K562 (cell line): Measurements from ENCODE around the gene ZMIZ1. TPM values are rescaled to one million over a fixed set of nuclear protein-coding genes. Genes with fewer than 3 reads are reported as not detected.

Source experiments
- CBFA2T2 ChIP-seq: fragments of 450-650 bp; conservative IDR thresholded peaks from 2 replicates; pipeline ENCODE4 v1.6.1; 2017; ENCODE audit warnings: mild to moderate bottlenecking
- CBX3 ChIP-seq, 2 experiments: IDR thresholded peaks; 1 replicate in 1 of 2; 2 replicates in 1 of 2; pipeline ENCODE4 v1.6.1; 2012; ENCODE audit warnings: inconsistent platforms in 2 of 2, low read length in 2 of 2, borderline replicate concordance in 1 of 2, control low read depth in 1 of 2
- DIDO1 ChIP-seq: fragments of 450-650 bp; IDR thresholded peaks from 2 replicates; pipeline ENCODE4 v1.6.1; 2016; ENCODE audit warnings: low read depth, missing biosample characterization, missing genetic modification characterization
- E2F4 ChIP-seq: sonication (generic); formaldehyde crosslinking; IDR thresholded peaks from 2 replicates; pipeline ENCODE4 v1.8.0; 2022; ENCODE audit warnings: mild to moderate bottlenecking, low read depth, missing genetic modification reagents
- FOSL1 ChIP-seq: fragments of 200-800 bp; sonication (Bioruptor generic); conservative IDR thresholded peaks from 2 replicates; pipeline ENCODE4 v1.6.1; 2016; ENCODE audit warnings: missing genetic modification characterization, missing compliant biosample characterization
- JUND ChIP-seq, 2 experiments: IDR thresholded peaks; 2 replicates in 1 of 2; 3 replicates in 1 of 2; pipeline ENCODE4 v1.6.1; 2011; ENCODE audit warnings: borderline replicate concordance in 2 of 2, low read depth in 2 of 2, low read length in 2 of 2, improper control_type of control experiment in 1 of 2, missing biosample characterization in 1 of 2, missing genetic modification characterization in 1 of 2, missing genetic modification reagents in 1 of 2
- RBBP5 ChIP-seq: fragments of 200-600 bp; sonication (generic); IDR thresholded peaks from 2 replicates; pipeline ENCODE4 v1.6.1; 2012; ENCODE audit warnings: borderline replicate concordance, mild to moderate bottlenecking, low read length, control low read depth, inconsistent platforms; ENCODE audit not compliant: insufficient read depth, poor library complexity, severe bottlenecking
- ZBTB11 ChIP-seq, 3 experiments: fragments of 200-800 bp in 1 of 3; fragments of 250-450 bp in 1 of 3; fragments of 450-650 bp in 1 of 3; sonication (Bioruptor Pico) in 1 of 3; sonication (Bioruptor generic) in 1 of 3; formaldehyde crosslinking in 1 of 3; IDR thresholded peaks; 2 replicates each; pipeline versions ENCODE4 v1.6.1 to v1.8.0; 2016 to 2022; ENCODE audit warnings: mild to moderate bottlenecking in 2 of 3, missing genetic modification characterization in 2 of 3, missing compliant biosample characterization in 1 of 3, moderate library complexity in 1 of 3
- ZFP91 ChIP-seq: sonication (generic); formaldehyde crosslinking; IDR thresholded peaks from 2 replicates; pipeline ENCODE4 v1.8.0; 2022; ENCODE audit warnings: mild to moderate bottlenecking, missing genetic modification reagents
- ZFX ChIP-seq: sonication (generic); formaldehyde crosslinking; IDR thresholded peaks from 2 replicates; pipeline ENCODE4 v1.8.0; 2022; ENCODE audit warnings: mild to moderate bottlenecking, missing genetic modification reagents, moderate library complexity
- ZNF277 ChIP-seq: fragments of 250-450 bp; sonication (Bioruptor Pico); IDR thresholded peaks from 2 replicates; pipeline ENCODE4 v1.8.0; 2022; ENCODE audit warnings: inconsistent platforms, mild to moderate bottlenecking, moderate library complexity, borderline replicate concordance
- polyA plus RNA-seq, 8 experiments: library from polyadenylated mRNA; depleted of rRNA in 4 of 8; stranded (reverse) in 5 of 8; unstranded in 3 of 8; fragments of >200 nt; fragmentation: Nextera tagmentation in 2 of 8; fragmentation: Illumina TruSeq in 1 of 8; extraction: Ambion mirVana in 2 of 8; extraction: Trizol in 1 of 8; gene quantifications; 2 replicates each; pipeline versions ENCODE4 v1.2.1 to v1.2.3, GENCODE V29; 2011 to 2014; ENCODE audit warnings: inconsistent platforms in 1 of 8, missing spikeins in 1 of 8
- total RNA-seq, 7 experiments: library from RNA; depleted of rRNA in 6 of 7; stranded (reverse); fragments of >200 nt in 6 of 7; fragmentation: Illumina TruSeq in 2 of 7; extraction: Trizol in 2 of 7; gene quantifications; 2 replicates each; pipeline versions ENCODE4 v1.2.1 to v1.2.3, GENCODE V29; 2011 to 2021; ENCODE audit warnings: low replicate concordance in 1 of 7

Gene ZMIZ1
- total and polyA plus RNA-seq, 9 of the 15 experiments (the other 6 are each of a cell fraction or from before 2014, with no cell fraction given), result 1.0 to 37.3 (median 4.3) TPM

- TF ChIP-seq CBFA2T2, result peak; percentile 72
- TF ChIP-seq E2F4 (CRISPR knock-in tag), result no peak
- no peak for TF ChIP-seq CBX3 (IDR thresholded peaks at IDR 0.05; ENCODE audit: borderline replicate concordance in 1 of 2, low read length in 2 of 2)
- peak; percentile 9 for TF ChIP-seq RBBP5
- no peak for TF ChIP-seq ZNF277 (CRISPR knock-in tag)
- no peak for TF ChIP-seq ZBTB11 (CRISPR knock-in tag; IDR thresholded peaks at IDR 0.05)
- TF ChIP-seq ZFP91 (CRISPR knock-in tag), result no peak
- peak; percentile 60; the same call in 1 of the 2 replicates for TF ChIP-seq JUND (IDR thresholded peaks at IDR 0.05; ENCODE audit: borderline replicate concordance, low read depth, low read length)
- no peak for TF ChIP-seq JUND (tag; IDR thresholded peaks at IDR 0.05; ENCODE audit: borderline replicate concordance, low read depth, low read length)
- no peak for TF ChIP-seq DIDO1 (tag)
- no peak for TF ChIP-seq ZFX (CRISPR knock-in tag)
- TF ChIP-seq FOSL1, result peak; percentile 68
Measured at GRCh38 chr10:79031723-79032122, 37.0 kb upstream of the ZMIZ1 start (continued).
